ENCODE measurements around the gene KIDINS220.

Gene KIDINS220

DNA sequence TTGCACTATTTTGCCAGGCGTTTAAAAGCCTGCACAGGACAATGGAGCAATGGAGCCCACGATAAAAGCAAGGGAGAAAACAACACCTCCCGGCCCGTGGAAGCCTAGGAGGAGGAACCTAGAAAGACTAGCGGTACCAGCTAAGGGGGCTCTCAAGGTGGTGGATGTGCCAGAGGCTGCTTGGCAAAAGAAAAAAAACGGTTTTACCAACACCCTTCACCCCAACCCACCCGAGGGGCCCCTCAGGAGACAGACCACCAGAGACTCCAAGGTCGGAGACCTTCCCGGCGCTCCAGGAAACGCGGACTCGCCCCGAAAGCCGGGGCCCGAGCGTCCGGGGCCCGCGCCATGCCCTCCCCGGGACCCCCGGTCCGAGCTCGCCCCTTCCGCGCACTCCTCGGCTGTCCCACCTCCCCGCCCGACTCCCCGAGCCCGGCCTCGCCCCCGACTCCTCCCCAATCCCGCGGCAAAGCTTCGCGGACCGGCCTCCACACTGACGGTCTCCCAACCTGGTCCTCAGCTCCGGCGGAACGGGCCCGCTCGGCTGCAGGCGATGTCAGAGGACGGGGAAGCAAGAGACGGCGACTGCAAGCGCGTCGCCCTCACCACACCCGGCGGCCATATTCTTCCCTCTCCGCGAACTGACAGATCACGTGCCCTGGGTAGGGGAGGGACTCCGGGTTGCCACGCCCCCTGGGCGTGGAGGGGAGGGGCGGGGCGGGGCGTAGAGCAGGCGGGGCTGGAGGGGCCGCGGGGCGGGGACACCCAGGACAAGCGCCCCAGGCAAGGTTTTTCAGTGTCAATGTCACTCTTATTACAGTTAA, at the start of gene KIDINS220:
TSS of gene KIDINS220 (minus strand) at position 643 of the 824 bp plus-strand sequence. CDS start 10,520 bp downstream, outside the sequence.
- peak; percentile 37 for DNase-seq (ENCODE audit: low read depth, low spot score)

DNA sequence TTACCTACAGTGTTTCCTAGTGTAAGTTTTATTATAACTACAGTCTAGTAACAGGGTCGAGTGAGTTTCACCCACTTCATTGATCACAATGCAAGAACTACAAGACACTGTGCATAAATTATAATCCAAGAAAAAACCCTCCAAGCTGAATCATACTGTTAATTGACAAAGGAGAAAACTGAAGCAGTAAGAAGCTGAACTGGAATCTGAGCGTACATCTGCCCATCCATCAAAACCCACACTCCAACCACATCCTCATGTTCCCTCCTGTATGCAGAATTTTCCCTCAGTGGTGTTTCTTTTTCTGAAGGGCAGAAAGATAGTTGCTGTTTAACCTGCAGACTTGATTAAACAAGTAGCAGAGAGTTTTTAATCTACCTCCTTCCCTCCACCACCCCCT, 49.5 kb upstream of the KIDINS220 start:
- no peak for DNase-seq (ENCODE audit: low read depth, low spot score)

DNA sequence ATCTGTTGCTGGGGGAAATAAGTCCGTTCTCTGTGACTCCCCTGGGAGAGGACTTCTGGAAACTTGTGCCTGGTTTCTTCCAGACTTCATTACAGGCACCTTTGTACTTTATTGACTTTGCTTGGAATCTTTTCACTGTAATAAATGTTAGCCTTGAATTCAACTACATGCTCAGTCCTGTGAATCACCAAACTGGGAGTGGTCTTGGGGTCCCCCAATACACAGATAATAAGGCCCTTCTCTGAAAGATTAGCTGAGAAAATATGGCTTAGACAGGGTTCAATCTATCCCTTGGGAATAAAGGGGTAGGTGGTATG, 48.7 kb upstream of the KIDINS220 start:
- DNase-seq (ENCODE audit: low read depth, low spot score): no peak

DNA sequence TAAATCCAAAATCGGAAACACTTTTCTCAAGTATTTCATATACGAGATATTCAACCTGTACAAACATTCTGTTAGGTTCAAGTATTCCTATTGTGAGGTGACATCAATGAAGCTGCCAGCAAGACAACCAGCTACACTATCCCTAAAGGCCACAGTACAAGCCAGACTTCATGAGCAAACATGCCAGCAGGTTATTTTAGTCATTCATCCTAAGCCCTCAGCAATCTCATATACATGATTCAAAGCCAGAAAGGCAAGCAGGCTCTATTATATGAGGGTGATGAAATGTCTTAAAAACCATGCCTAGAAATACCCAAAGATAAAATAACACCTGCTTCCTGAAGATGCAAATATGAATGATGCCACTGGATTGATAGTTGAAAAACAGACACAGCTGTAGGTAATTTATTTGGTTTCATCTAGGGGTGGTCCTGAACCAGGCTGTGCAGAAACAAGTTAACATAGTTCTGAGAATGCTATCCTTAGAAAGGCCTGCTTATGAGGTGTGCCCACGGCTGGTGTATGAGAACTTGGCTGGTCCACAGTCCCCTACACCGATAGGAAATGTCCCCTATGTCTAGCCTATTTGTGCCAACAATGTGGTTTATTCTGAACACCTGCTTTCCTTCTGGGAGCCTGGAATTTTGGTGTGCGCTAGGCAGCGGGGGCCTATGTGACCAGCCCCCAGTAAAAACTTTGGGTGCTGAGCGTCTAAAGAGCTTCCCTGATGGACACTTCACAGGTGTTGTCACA, 48.2 kb upstream of the KIDINS220 start:
- no peak for DNase-seq (ENCODE audit: low read depth, low spot score)

DNA sequence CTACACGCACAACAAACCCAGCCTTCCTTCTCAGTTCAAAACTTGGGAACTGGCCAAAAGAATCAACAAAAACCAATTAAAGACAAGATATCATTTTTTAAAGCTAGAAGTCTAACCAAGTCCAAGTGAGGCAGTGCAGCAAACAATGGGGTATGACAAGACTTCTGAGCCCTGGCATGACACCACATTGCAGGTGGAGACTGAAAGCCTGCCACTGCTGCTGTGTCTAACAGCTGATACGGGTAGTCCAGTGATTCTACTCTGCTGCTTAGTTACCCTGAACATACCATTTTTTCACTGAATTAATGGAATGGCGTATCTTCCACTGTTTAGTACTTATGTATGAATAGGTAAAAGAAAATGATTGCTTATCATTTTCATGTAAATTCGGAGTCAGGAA, 47.4 kb upstream of the KIDINS220 start:
- no peak for DNase-seq (ENCODE audit: low read depth, low spot score)

DNA sequence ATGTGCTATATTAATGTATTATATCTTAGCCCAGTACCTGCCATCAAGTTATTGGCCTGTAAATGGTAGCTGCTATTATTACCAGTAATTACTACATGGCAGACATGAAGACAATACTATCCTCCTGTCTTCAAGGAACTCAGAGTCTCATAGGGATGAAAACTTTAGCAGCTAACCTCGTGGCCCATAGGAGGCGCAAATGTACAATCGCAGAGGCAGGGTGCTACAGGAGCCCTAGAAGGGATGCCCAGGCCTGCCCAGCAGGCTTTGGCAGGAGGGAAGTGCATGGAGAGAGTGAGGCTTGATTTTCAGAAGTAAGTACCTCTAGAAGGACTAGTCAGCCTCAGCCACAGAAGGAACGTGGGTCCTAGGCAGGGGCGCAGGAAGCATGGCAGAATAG, 44.7 kb upstream of the KIDINS220 start:
- no peak for DNase-seq (ENCODE audit: low read depth, low spot score)

DNA sequence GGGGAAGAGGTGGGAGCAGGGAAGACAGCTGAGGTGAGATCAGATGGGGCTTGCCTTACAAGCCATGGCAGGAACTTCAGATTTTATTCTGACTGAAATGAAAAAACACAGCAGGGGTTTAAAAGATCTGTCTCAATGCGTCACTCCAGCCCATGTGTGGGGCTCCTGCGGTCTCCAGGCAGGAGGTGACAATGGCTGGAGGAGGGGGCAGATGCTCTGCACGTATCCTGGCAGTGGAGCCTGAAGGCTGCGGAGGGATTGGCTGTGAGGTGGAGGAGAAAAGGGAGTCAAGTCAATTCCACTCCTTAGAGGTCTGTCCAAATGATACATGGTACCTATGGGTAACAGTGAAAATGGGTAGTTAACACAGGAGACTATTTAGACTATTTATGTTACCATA, 40.5 kb upstream of the KIDINS220 start:
- no peak for DNase-seq (ENCODE audit: low read depth, low spot score)

DNA sequence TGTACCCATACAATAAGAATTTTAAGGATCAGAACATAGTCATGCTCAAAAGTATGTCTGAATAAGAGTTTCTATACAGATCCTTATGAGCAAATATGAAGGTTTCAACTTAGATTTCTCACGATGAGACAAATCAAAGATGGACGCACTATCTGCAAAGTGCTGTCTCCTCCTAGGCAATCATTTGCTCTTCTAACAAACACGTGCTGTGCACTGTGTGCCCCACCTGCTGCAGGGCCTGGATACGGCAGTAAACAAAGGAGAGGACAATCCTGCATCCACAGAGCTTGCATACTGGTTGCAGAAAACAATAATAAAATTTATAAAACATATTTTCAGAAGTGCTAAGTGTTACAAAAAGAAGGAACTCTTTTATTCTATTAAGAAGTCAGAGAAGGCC, 39.9 kb upstream of the KIDINS220 start:
- DNase-seq (ENCODE audit: low read depth, low spot score): no peak

DNA sequence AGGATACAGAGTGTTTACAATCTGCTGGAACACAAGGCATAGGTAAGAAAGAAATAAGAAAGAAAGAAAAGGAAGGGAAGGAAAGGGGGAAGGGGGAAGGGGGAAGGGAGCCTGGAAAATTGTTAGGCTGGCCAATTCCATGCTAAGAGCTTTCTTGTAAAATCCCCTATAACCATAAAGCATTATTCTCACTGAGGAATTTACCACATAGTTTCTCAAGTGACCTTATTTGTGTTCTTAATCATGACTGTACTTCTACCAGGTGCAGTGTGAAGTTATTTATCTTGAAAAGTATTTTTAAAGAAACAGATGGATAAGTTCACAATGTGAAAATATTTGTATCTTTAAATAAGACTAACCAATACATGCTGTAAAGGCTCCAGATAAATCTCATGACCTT, 39.2 kb upstream of the KIDINS220 start:
- DNase-seq (ENCODE audit: low read depth, low spot score): no peak

DNA sequence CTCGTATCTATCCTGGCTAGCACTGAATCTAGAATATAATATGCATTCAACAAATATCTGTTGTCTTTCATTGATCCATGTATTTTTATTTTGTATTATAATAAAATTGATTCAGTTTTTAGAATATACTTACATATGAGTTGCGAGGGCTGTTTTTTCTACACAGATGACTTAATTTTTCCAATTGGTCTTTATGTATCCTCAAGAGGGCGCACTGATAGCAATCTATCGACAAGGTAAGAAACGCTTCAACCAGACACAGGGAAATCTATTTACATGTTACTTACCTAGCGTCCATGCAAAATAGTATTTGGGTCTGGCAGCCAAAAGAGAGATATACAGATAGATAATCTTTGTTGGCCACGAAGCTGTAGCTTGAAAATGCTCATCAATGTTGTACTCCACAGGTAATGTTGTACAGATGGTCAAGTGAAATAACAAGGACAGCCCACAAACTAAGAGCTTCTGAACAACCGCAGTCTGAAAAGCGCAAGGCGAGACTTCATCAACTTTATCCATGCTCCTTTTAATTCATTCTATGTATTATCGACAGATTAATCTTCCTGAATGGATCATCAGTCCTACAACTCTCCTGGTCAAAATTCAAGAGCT, 35.5 kb upstream of the KIDINS220 start:
- no peak for DNase-seq (ENCODE audit: low read depth, low spot score)

DNA sequence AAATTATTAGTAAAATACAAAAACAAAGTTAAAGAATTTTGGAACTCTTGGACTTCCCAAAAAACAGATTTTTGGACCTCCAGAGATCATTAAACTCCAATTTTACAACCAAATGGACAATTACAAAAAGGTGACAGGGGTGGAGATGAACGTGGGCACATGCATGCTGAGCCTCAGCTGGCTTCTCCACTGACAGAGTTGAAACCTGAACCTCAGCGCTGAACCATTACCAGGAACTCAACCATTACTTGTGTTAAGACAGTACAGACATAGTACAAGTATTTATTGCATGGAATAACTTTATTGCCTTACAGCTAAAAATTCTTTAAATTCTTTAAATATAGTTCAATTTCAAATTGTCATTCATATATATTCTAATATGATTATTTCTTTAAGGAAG, 33.0 kb upstream of the KIDINS220 start:
- no peak for DNase-seq (ENCODE audit: low read depth, low spot score)

DNA sequence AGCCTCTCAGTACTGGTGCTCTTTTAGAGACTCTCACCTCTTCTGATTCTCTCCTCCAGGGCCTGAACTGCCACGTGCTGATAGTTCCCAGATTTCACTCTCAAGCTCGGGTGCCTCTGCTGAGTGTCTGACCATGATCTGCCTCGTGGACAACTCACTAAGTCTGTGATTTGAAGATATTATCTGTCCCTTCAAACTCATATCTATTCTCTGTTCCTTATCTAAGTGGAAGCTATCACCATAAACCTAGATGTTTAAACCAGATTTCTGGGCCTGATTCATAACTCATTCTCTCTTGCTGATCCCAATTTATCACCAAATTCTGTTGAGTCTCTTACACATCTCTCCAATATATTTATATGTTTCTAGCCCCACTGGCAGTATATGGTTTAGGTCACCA, 29.9 kb upstream of the KIDINS220 start:
- no peak for DNase-seq (ENCODE audit: low read depth, low spot score)

DNA sequence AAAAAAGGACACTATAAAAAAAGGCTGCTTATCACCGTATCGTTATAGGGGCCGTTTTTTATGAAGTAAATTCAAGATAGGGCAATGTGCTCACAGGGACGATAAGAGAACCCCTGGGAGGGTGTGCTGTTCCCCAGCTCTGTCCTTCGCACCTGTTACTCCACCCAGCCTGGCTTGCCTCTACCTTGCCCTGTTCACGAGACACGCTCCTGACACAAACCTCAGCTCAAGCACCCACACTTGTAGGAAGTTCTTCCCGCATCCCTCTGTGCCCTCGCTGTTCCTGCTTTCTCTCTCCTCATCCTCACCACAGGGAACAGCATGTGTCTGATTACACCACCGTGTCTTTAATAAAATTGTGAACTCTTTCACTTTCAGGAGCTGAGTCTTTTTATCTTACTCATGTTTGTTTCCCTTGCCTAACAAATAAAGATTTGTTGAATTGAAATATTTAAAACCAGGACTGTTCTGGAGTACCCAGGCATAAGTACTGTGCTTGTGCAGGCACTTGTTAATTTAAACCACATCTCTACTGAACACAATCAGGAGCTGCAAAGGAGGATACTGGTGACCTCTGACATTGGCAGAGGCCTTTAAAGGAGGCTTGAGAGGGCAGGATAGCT, 26.0 kb upstream of the KIDINS220 start:
- no peak for DNase-seq (ENCODE audit: low read depth, low spot score)

DNA sequence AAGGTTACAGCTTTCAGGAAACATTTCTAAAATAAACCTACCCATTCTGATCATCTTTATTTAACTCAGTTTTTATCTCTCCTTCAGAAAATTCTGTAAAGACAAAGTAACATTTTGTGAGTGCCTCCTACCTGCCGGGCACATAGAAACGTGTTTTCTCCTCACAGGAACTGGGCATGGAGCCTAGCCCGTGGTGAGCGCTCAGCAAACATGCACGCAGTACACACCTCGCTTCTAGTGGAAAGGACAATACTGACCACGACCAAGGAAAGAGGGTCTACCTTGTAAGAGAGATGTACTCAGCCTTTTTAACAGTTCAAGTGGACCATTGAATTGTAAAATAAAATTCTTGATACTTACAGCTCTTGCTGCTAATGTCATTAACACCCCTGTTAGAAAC, 24.8 kb upstream of the KIDINS220 start:
- DNase-seq (ENCODE audit: low read depth, low spot score): no peak

DNA sequence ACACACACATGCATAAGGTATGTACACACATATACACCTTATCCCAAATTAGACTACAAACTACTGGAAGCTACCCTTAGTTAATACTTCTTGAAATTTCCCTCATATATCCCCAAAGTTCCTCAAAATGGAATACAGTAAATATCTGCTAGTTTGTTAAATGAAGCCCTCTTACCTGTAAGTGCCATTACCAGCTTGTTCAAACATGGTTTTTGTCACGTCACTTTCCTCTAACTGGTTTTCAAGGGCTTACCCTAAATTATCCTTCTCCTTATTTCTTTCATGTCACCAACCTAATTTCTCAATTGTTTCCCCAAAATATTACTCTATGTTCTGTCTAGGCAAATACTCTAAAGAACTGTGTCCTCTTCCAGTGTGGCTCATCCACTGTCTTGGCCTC, 24.4 kb upstream of the KIDINS220 start:
- DNase-seq (ENCODE audit: low read depth, low spot score): no peak

DNA sequence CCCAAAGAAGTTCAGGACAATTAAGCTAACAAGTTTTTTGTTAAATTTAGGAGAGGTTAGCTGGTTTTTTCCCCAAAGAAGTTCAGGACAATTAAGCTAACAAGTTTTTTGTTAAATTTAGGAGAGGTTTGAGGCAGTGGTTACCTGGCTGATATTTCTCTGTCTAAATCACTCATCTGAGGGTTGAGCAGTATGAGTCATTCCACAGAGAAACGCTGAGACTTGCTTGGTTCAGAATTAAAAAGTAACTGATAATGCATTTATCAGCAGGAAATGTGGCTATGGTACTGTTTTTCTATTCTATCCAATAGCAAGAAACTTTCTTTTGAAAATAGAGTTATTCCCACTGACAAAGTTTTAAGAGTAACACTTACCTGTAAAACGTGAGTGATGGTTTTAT, 22.8 kb upstream of the KIDINS220 start:
- no peak for DNase-seq (ENCODE audit: low read depth, low spot score)

DNA sequence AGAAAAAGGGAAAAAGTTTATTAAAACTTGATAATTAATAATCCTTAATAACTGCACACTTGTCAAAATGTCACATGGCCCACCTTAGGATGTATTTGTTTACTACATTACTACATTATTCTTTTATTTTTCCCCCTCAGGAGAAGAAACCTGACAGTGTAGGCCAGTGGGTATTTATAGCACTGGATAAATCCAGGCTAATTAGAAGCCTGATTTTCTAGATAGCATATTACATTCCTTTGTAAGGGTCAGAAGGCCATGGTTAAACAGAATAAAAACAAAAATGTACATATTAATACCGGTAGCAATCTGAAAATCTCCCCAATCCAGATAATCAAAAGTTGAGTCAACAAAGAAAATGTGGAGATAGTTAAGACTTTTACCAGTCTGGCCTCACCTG, 21.5 kb upstream of the KIDINS220 start:
- DNase-seq (ENCODE audit: low read depth, low spot score): no peak

DNA sequence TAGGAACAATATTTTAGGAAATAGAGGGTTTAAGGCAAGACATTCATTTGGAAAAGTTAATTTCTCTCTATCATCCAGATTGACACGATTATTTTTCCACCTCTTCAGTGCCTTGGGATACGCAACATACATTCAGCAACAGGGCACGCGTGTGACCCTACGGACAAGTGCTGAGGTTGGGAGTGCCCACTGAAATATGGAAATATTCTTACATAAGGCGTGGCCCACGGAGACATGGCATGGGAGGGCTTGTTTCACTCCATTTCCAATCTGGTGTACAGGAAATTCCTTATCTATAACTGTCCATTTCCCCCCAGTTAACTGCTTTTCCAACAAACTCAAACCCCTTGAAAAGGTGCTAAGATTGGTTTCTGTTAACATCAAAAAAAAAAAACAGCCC, 20.9 kb upstream of the KIDINS220 start:
- no peak for DNase-seq (ENCODE audit: low read depth, low spot score)

DNA sequence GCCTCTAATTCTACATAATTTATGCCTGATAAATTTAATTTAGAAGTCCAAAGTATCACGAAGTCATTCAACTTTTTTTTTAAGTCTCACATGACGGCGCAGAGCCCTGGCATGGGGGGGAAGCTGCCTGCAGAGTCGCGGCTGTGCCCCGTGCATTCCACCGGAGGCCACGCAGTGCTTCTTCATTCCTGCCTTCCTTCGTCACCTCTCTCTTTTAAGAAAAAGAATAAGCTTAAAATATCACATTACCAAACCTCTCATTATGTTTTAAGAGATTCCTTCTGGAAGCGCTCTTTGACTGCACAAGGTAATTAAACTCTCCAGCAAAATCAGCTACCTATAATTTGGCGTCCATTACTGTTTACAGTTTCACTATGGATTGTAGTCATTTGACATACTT, 20.3 kb upstream of the KIDINS220 start:
- DNase-seq (ENCODE audit: low read depth, low spot score): no peak

DNA sequence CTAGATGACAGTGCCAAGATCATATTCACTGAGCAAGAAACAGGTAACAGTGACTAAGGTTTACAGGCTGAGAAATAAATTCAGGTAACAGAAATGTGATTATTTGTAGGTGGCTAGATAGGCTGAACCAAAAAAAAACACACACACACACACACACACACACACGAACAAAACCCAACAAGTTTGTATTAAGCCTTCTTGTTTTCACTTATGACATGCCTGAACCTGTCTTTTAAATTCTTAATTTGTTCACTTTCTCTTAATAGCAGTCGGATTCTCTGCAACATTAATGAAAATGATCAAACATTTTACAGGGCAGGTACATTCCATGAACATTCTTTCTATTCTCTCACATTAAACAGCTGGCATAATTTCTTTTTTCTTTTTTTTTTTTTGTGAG, 18.8 kb upstream of the KIDINS220 start:
- no peak for DNase-seq (ENCODE audit: low read depth, low spot score)

DNA sequence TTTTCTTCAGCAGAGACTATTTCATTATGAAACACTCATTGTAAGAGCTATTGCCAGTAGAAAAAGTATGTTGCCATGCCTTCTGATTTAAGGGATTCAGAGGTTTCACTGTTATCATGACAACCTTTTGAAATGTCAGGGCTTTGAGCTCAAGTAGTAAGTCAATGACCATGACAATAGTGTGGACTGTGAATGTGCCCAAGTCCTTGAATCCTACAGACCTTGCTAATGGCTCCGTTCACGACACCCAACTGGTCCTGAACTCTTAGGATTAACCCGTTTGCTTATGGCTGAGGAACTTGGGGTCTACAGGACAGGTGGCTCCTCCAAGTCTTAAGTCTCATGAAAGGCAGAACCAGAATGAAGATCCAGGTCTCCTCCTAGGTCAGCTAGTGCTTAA, 17.6 kb upstream of the KIDINS220 start:
- DNase-seq (ENCODE audit: low read depth, low spot score): no peak

DNA sequence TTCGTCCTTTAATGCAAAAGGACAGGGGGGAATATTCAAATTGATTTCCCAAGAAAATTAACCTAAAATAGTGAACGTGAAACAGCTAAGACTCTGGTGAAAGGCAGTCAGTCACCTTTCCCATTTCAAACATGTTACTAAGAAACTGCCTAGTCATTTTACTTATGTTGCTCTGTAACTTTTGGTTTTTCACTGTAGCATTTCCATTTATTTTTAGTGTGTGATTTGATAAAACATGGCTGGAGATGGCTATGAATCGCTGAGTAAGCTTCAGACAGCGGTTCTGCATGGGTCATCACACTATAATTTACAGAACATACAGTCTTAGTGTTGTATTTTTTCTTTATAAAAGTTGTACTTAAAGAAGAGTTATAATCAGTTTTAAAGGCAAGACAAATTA, 16.0 kb upstream of the KIDINS220 start:
- no peak for DNase-seq (ENCODE audit: low read depth, low spot score)

All from brain pericyte (primary cell).